ENCODE results near the gene PEX7. TPM values are rescaled to one million over a fixed set of nuclear protein-coding genes. Genes with fewer than 3 reads are reported as not detected.
"Not testable (repeated sequence)": the region's sequence is repeated elsewhere in the genome, so short reads cannot be mapped to it uniquely, and the experiment has no call there.

PEX7 gene
- total RNA-seq, 1 donor from 2014 or later, result 6.1 TPM

GRCh38 chr6:136843210-136843609, 20.8 kb downstream of the PEX7 start:
- Histone ChIP-seq H3K27ac (no peak overlapping the region), H3K9me3 (no peaks in the 10 kb centered on the region), H3K27me3 (no peaks in the 10 kb centered on the region), H3K4me3 (no peak overlapping the region), H3K36me3 (no peaks in the 10 kb centered on the region), H3K4me1 (no peaks in the 10 kb centered on the region)
- TF ChIP-seq POLR2AphosphoS5 (IDR thresholded peaks at IDR 0.05; ENCODE audit: insufficient read depth in 1 of 2, low read depth in 1 of 2) (no peak), CTCF (IDR thresholded peaks at IDR 0.05) (no peak), POLR2A (IDR thresholded peaks at IDR 0.05) (no peak)
- no peak for DNase-seq (ENCODE audit: extremely low spot score in 2 of 2)
- intact Hi-C loops (cut with DNase I), result no loop called here

- Histone ChIP-seq H3K9me3 (no peaks in the 10 kb centered on the region), H3K36me3 (no peaks in the 10 kb centered on the region), H3K27me3 (no peaks in the 10 kb centered on the region), H3K4me3 (no peak overlapping the region), H3K4me1 (no peaks in the 10 kb centered on the region), H3K27ac (no peak overlapping the region)
- intact Hi-C loops (cut with DNase I), result no loop called here
- DNase-seq (ENCODE audit: extremely low spot score in 2 of 2), result no peak
- TF ChIP-seq POLR2AphosphoS5 (IDR thresholded peaks at IDR 0.05; ENCODE audit: insufficient read depth in 1 of 2, low read depth in 1 of 2), result no peak
- peak; percentile 20 to 28 (median 21) for TF ChIP-seq CTCF (IDR thresholded peaks at IDR 0.05)
- TF ChIP-seq POLR2A (IDR thresholded peaks at IDR 0.05), result no peak
Observed at GRCh38 chr6:136846046-136846445, 23.7 kb downstream of the PEX7 start.

GRCh38 chr6:136846477-136846876, 24.1 kb downstream of the PEX7 start:
- H3K4me1 ChIP-seq; H3K9me3 ChIP-seq; H3K4me3 ChIP-seq; H3K27ac ChIP-seq; H3K36me3 ChIP-seq; intact Hi-C loops (cut with DNase I); H3K27me3 ChIP-seq; DNase-seq (ENCODE audit: extremely low spot score in 2 of 2): not testable (repeated sequence)

GRCh38 chr6:136849979-136850563, 27.7 kb downstream of the PEX7 start:
- intact Hi-C loops (cut with DNase I); H3K4me3 ChIP-seq; H3K36me3 ChIP-seq; H3K4me1 ChIP-seq; H3K9me3 ChIP-seq; H3K27ac ChIP-seq; H3K27me3 ChIP-seq; DNase-seq (ENCODE audit: extremely low spot score in 2 of 2): not testable (repeated sequence)

GRCh38 chr6:136859430-136859829, 37.0 kb downstream of the PEX7 start:
- no peak overlapping the region for H3K27ac ChIP-seq
- no peaks in the 10 kb centered on the region for H3K36me3 ChIP-seq
- DNase-seq (ENCODE audit: extremely low spot score in 2 of 2), result no peak
- no peaks in the 10 kb centered on the region for H3K9me3 ChIP-seq
- no peak overlapping the region for H3K4me3 ChIP-seq
- TF ChIP-seq POLR2AphosphoS5 (IDR thresholded peaks at IDR 0.05; ENCODE audit: insufficient read depth in 1 of 2, low read depth in 1 of 2) (no peak), CTCF (IDR thresholded peaks at IDR 0.05) (no peak), POLR2A (IDR thresholded peaks at IDR 0.05) (no peak)
- intact Hi-C loops (cut with DNase I), result no loop called here
- no peaks in the 10 kb centered on the region for H3K27me3 ChIP-seq
- H3K4me1 ChIP-seq, result no peaks in the 10 kb centered on the region

GRCh38 chr6:136860043-136860442, 37.7 kb downstream of the PEX7 start:
- H3K4me3 ChIP-seq, result no peak overlapping the region
- H3K27me3 ChIP-seq, result no peaks in the 10 kb centered on the region
- intact Hi-C loops (cut with DNase I), result no loop called here
- H3K36me3 ChIP-seq, result no peaks in the 10 kb centered on the region
- no peaks in the 10 kb centered on the region for H3K4me1 ChIP-seq
- no peak overlapping the region for H3K27ac ChIP-seq
- TF ChIP-seq POLR2AphosphoS5 (IDR thresholded peaks at IDR 0.05; ENCODE audit: insufficient read depth in 1 of 2, low read depth in 1 of 2) (no peak), CTCF (IDR thresholded peaks at IDR 0.05) (no peak), POLR2A (IDR thresholded peaks at IDR 0.05) (no peak)
- DNase-seq (ENCODE audit: extremely low spot score in 2 of 2), result no peak
- H3K9me3 ChIP-seq, result no peaks in the 10 kb centered on the region

Data from vagina (tissue), 2 donors.